Measurements from ENCODE around the gene TLN1.

DNA sequence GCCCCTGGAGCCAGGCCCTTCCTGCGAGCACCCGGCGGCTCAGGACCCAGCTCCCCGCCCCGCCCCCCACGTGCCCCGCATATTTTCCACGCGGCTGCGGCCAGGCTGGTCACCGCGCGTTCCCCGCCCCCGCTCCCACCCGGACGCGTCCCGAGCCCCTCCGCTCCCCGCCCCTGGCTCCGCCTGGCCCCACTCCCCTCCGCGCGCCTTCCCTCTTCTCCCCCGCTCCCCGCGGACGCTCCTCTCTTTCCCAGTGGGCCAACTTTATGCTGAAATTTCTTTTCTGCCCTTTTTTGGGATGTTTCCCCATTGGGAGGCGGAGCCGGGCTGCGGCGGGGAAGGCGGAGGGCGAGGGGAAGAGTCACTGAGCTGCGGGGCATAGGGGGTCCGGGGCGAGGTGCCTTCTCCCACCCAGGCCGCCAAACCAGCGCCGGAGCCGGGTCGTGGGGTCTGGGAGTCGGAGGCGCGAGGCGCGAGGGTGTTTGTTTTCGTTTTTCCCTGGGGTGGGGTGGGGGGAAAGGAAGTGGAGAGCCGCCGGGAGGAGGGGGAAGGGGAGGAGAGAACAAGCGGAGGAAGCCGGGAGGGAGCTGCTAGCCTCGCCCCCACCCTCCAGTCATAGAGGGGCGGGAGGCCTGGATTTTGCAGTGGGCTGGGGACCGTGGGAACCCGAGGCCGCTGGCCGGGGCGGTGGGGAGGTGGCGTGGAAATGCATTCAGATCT is 41.2 kb downstream of the TLN1 start:
- TF ChIP-seq, protein P1, sequence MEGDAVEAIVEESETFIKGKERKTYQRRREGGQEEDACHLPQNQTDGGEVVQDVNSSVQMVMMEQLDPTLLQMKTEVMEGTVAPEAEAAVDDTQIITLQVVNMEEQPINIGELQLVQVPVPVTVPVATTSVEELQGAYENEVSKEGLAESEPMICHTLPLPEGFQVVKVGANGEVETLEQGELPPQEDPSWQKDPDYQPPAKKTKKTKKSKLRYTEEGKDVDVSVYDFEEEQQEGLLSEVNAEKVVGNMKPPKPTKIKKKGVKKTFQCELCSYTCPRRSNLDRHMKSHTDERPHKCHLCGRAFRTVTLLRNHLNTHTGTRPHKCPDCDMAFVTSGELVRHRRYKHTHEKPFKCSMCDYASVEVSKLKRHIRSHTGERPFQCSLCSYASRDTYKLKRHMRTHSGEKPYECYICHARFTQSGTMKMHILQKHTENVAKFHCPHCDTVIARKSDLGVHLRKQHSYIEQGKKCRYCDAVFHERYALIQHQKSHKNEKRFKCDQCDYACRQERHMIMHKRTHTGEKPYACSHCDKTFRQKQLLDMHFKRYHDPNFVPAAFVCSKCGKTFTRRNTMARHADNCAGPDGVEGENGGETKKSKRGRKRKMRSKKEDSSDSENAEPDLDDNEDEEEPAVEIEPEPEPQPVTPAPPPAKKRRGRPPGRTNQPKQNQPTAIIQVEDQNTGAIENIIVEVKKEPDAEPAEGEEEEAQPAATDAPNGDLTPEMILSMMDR (IDR thresholded peaks at IDR 0.05 in 8 of 11, conservative IDR thresholded peaks at IDR 0.05 in 3 of 11), result no peak
- TF ChIP-seq POLR2AphosphoS5 (IDR thresholded peaks at IDR 0.05), result peak; percentile 52 to 81 (median 77)

Measured in spleen (tissue), 7 donors.